KOPT-K1 (cell line): Measurements from ENCODE around the gene COL9A2.
"Not testable (repeated sequence)": the region's sequence is repeated elsewhere in the genome, so short reads cannot be mapped to it uniquely, and the experiment has no call there.

ENCODE experiments used
- H3K27ac ChIP-seq: fragments of 200-600 bp; sonication (generic); 2 replicates; pipeline ENCODE4 v1.5.1; 2016; ENCODE audit warnings: antibody characterized with exemption, mild to moderate bottlenecking, low read depth, low read length; ENCODE audit not compliant: poor library complexity, severe bottlenecking
- H3K36me3 ChIP-seq: fragments of 200-600 bp; sonication (generic); 2 replicates; pipeline ENCODE4 v1.5.1; 2017; ENCODE audit warnings: antibody characterized with exemption, mild to moderate bottlenecking, low read length, moderate library complexity; ENCODE audit not compliant: insufficient read depth
- H3K9me3 ChIP-seq: fragments of 200-600 bp; sonication (generic); 2 replicates; pipeline ENCODE4 v1.5.1; 2017; ENCODE audit warnings: antibody characterized with exemption, low read length, mild to moderate bottlenecking; ENCODE audit not compliant: insufficient read depth, poor library complexity, severe bottlenecking

Gene COL9A2

DNA sequence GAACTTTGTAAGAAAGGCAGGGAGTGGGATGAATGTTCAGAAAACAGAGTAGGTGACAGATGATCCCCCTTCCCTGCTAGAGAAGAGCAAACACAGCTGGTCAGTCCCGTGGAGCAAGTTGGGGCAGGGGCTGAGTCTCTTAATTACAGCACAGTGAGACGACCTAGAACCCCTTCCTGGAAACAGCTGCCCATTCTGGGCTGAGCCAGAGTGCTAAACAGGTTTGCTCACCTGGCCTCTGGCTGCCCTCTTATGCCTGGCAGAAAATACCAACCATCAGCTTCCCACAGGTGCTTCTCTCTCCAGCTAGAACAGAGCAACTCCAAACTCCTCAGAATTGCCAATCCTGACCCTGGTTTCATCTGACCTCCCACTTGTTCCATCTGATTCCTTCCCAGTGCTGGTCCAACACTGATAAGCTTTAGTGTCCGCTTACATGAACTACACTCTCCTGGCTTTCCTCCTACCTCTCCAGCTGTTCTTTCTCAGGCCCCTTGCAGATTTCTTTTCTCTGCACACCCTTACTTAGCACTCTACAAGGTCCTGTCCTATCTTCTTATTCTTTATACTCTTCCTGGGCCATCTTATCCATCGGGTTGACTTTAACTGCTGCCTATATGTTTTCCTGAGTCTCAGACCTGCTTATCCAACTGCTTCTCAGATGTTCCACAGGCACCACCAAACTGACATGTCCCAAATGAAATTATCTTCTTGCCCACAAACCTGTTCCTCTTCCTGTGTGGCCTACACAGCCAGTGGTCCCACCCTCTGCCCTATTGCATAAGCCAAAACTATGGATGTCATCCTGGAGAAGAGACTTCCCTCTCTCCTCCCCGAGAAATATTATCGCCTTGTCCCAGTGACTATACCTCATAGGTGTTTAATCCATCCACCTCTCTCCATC, 22.6 kb upstream of the COL9A2 start:
- Histone ChIP-seq H3K27ac (no peak overlapping the region), H3K9me3 (no peaks in the 10 kb centered on the region), H3K36me3 (no peaks in the 10 kb centered on the region)

DNA sequence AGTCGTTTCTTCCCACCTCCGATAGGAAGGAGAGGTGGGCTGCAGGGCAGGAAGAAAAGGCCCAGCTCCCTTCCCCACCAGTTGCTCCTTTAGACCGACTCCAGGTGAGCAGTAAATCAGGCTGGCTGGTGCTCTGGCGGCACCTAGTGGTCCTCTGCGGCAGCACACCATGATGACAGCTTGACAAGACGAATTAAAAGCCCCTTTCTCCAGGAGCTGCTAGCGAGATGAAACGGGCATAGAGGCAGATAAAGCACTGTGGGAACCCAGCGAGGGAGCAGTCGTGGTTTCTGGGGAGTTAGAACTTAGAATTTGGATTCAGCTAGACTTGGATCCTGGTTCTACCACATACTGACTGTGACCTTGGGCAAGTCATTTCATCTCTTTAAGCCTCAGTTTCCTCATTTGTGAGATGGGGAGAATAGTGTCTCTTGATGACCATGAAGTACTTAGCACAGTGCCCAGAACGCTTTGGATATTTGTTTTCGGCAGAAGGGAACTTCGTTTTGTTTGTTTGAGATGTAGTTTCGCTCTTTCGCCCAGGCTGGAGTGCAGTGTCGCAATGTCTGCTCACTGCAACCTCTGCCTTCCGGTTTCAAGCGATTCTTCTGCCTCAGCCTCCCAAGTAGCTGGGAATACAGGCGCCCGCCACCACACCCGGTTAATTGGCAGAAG, 21.8 kb upstream of the COL9A2 start:
- no peaks in the 10 kb centered on the region for H3K9me3 ChIP-seq

DNA sequence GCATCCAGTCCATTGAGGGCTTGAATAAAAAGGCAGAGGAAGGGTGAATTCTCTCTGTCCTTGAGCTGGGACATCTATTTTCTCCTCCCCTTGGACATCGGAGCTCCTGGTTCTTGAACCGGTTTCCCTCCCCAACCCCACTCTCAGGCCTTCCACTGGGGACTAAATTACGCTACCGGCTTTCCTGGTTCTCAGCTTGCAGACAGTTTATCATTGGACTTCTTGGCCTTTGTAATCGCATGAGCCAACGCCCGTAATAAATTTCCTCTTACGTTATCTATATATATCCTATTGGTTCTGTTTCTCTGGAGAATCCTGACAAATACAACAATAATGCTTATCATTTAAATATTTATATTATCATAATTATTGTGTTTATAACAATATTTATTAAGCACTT, 20.4 kb upstream of the COL9A2 start:
- Histone ChIP-seq H3K27ac (no peak overlapping the region), H3K36me3 (no peaks in the 10 kb centered on the region), H3K9me3 (no peaks in the 10 kb centered on the region)

More for the DNA sequence above, 21.8 kb upstream of the COL9A2 start:
- Histone ChIP-seq H3K36me3 (no peaks in the 10 kb centered on the region), H3K27ac (no peak overlapping the region)

DNA sequence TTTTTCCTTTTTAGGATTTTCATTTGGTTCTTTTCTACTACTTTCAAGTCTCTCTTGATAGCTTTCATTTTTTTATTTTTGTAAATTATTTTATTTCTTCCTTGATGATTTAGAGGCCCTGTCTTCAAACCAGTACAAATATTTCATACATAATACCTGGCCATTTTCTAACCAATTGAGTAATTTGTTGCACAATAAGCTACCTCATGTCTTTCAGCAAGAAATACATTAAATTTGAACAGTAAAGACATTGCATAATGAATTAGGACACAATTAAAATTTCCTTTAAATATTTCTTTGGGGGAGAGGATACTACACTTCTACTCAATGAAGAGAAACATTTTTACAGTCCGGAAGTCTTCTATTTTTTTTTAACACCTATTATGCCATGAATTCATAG, 15.6 kb upstream of the COL9A2 start:
- H3K36me3 ChIP-seq, result no peaks in the 10 kb centered on the region
- H3K9me3 ChIP-seq, result no peaks in the 10 kb centered on the region
- H3K27ac ChIP-seq, result no peak overlapping the region

DNA sequence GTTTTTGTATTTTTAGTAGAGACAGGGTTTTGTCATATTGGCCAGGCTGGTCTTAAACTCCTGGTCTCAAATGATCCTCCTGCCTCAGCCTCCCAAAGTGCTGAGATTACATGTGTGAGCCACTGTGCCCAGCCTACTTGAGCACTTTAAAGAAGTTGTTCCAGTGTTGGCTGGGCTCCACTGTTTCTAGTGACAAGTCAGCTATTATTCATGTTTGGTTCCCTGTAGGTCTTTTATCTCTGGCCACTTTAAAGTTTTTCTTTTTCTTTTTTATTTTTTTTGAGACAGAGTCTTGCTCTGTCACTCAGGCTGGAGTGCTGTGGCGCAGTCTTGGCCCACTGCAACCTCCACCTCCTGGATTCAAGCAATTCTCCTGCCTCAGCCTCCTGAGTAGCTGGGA, 14.3 kb upstream of the COL9A2 start:
- not testable (repeated sequence) for H3K9me3 ChIP-seq, H3K36me3 ChIP-seq, H3K27ac ChIP-seq

DNA sequence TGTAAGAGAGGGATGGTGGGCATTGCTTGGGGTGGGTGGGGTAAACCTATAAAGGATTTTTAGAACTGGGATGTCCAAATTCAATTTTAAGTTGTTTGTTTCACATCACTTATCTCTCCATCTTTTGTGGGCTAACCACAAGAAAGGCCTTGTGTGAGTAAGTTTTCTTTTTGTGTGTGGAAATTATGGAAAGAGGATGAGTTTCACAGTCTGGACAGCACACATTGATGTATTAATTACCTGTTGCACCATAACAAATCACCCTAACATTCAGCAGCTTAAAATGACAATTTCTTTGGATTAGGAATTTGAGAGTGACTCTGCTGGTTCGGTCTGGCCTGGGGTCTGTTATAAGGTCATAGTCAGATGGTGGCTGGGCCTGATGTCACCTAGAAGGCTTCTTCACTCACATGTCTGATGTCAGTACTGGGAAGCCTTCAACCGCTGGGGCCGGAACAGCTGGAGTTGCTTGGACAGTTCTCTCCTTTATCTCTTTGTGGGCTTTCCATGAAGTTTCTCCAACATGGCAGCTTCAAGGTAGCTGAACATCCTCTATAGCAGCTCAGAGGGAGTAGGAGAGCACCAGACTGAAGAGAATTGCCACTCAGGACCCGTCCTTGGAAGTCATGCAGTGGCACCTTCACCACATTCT, 2.0 kb upstream of the COL9A2 start:
- no peaks in the 10 kb centered on the region for H3K36me3 ChIP-seq
- no peak overlapping the region for H3K27ac ChIP-seq
- no peaks in the 10 kb centered on the region for H3K9me3 ChIP-seq

DNA sequence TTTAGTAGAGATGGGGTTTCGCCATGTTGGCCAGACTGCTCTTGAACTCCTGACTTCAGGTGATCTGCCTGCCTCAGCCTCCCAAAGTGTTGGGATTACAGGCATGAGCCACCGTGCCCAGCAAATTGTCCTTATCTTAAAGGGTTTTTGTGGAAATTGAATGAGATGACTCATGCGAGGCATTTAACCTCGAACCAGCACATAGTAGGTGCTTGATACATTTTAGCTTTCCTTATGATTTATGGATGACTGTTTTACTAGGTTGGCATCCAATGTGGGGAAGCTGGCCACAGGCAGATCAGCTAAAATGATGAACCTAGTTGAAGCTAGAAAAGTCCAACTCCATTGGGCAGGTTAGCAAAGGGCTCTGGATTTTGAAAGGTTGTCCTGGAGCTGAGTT, 1.4 kb upstream of the COL9A2 start:
- H3K36me3 ChIP-seq, result no peaks in the 10 kb centered on the region
- no peaks in the 10 kb centered on the region for H3K9me3 ChIP-seq
- H3K27ac ChIP-seq, result no peak overlapping the region

DNA sequence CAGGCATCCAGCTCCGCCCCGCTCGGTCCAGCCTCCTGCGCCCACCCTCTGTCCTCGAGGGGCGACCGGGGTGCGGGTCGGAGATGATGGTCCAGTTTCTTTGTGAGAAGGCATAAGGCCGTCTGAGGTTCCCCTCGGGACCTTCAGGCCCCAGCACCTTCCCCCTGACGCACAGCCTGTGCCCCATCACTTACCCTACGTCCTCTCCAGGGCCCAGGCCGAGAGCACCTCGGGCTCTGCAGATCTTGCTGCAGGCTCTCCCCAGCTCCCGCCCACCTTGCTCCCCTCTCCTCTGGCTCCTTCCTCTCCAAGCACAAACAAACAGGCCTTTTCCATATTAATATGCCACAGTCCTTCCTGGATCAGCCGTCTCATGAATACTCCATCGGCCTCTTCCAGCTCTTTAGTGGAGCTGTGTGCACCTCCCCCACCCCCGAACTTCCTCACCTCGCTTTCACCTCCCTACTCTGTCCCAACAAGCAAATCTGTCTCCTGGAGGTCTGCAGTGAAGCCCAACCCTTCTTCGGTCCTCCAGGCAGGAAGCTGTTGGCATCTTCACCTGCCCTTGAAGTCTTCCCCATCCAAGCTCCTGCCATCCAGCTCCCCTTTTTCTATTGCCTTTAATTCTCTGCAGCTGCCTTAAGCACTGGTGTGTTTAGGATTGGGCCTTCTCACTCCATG, 448 bp upstream of the COL9A2 start:
- H3K36me3 ChIP-seq, result no peaks in the 10 kb centered on the region
- H3K9me3 ChIP-seq, result no peaks in the 10 kb centered on the region
- no peak overlapping the region for H3K27ac ChIP-seq

DNA sequence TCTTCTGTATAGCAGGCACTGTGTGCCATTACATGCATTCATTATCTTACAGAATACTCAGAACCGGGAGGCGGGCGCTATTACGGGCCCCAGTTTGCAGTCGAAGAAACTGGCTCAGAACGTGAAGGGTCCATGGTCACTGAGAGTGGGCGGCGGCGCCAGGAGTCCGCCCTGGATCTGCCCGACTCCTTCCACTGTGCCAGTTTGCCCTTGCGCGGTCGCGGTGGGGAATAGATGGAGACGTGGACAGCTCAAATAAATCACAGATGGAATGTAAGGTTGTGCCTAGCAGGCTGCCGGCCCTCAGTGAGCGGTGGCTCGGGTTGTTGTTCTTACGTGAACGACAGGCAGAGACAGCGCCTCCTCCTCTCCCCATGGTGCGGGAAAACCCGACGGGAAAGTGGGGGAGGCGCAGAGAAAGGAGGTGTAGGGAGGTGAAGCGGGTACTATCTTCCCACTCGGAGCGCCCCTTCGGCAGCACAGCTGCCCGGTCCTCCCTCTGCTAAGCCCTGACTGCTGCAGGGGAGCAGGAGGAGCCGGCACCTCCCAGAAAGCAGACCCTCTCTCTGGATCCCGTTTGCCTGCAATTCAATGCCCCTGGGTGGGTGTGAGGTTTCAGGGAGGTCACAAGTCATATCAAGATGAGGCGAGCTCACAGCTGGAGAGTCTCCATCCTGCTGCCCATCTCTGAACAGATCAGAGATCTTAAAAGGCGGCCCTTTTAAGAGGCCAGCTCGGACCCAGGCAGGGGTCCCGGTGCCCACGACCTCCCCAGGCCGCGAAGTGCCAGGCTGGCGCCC, 1.1 kb downstream of the COL9A2 start:
- no peaks in the 10 kb centered on the region for H3K9me3 ChIP-seq
- no peak overlapping the region for H3K27ac ChIP-seq
- no peaks in the 10 kb centered on the region for H3K36me3 ChIP-seq

DNA sequence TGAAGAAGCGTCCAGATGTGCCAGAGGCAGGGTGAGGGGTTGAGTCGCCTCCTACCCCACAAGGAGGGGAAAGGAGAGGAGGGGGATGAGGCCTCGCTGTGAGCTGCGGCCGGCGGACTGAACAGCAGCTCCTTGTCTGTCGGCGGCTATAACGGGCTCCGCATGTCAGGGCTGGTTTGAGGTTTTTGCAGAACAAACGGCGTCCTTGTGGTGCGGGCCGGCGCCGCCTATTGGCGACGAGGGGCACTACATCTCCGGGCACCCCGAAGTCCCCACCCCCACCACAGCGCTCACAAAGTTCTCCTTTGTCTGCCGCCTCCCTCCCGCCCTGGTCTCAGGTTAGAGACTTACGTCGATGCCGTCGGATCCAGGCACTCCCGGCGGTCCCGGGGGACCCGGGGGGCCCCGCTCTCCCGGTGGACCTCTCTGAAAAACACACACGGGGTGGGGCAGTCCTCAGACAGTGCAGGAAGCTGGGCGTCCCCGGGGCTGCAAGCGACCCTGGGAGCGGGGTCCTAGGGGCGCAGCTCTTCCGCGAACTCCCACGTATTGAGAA, 1.8 kb downstream of the COL9A2 start:
- H3K9me3 ChIP-seq, result no peaks in the 10 kb centered on the region
- H3K36me3 ChIP-seq, result no peaks in the 10 kb centered on the region
- no peak overlapping the region for H3K27ac ChIP-seq

DNA sequence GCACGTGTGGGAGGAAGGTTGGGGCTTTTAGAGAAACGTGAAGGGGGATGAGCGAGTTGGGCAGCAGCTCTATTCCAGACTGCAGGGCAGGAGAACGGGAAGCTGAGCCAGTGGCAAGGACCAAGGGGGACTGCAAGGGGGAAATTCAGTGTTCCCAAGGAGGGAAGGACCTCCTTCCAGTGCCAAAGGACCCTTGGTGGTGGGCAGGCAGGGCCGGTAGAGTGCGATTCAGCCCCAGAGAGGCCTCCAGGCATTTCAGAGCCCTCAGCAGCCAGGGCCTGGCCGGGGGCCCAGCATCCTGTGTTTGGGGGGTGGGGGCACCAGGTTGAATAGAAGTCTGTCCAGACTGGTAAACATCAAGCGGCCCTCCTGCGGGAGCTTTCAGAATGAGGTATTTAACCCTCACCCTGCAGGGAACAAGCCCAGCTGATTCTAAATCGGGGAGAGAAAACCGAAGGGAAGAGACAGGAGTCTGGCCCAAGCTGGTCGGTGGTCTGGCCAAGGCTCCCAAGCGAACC, 2.3 kb downstream of the COL9A2 start:
- no peak overlapping the region for H3K27ac ChIP-seq
- no peaks in the 10 kb centered on the region for H3K36me3 ChIP-seq
- H3K9me3 ChIP-seq, result no peaks in the 10 kb centered on the region

DNA sequence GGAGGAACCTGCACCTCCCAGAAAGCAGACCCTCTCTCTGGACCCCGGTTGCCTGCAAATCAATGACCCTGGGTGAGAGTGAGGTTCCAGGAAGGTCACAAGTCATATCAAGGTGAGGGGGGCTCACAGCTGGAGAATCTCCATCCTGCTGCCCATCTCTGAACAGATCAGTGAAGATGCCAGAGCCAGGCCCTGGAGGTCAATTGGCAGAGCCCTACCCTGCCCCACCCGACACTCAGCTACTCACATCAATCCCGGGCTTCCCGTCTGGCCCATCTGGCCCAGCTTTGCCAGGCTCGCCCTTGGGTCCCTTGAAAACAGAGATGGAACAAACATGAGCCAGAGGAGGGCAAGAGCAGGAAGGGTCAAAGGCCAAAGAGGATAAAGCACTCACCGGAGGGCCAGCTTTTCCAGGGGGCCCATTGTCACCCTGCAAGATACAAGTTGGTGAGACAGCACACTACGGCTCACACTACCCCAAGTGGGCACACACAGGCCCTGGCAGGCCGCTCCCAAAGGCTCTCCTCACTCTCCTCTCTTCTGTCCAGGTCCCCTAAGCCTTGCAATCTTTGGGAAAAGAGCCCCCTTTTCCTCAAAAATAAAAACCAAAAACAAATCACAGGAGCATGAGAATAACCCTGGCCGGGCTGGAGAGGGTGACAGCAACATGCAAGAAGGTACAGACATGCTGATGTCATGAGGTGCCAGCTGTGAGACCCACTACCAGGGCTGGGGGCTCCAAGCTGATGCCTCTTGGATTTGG, 2.9 kb downstream of the COL9A2 start:
- no peak overlapping the region for H3K27ac ChIP-seq
- no peaks in the 10 kb centered on the region for H3K36me3 ChIP-seq
- no peaks in the 10 kb centered on the region for H3K9me3 ChIP-seq

DNA sequence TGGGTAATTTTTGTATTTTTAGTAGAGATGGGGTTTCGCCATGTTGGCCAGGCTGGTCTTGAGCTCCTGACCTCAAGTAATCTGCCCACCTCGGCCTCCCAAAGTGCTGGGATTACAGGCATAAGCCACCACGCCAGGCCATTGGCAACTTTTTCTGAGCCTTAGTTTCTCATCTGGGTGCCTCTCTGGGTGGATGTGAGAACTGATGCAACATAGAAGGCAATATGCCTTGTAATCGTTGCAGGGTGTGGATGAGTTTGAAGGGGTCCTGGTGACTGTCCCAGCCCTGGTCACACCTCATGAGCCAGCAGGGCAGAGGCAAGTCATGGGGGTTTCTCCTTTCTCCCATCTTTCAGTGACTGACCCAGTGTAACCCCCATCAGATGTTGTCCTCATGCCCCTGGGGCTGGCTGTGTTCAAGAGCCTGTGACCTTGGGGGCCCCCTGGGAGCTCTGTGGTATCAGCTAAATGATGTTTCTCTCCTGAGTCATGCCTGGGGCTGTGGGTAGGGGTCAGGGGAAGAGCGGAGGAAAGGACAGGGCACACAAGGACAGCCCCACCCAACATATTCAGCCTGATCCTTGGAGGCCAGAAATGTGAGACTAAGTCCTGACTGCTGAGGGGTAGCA, 3.6 kb downstream of the COL9A2 start:
- Histone ChIP-seq H3K36me3 (no peaks in the 10 kb centered on the region), H3K27ac (no peak overlapping the region), H3K9me3 (no peaks in the 10 kb centered on the region)
